Muscle of back (tissue), 11 donors: ENCODE data around the gene ATP5ME. TPM values are rescaled to one million over a fixed set of nuclear protein-coding genes. Genes with fewer than 3 reads are reported as not detected.
A peak's percentile ranks its signal among the peaks of the same experiment; 100 is the strongest.
"Not testable (repeated sequence)": the region's sequence is repeated elsewhere in the genome, so short reads cannot be mapped to it uniquely, and the experiment has no call there.

Source experiments
- DNase-seq, 3 donors: peaks; one replicate each; pipeline versions ENCODE4 v3.0.0 to v3.0.0-alpha.2; 2013
- polyA plus RNA-seq, 10 donors: library from polyadenylated mRNA; unstranded; fragments of 120-200 nt; gene quantifications; one replicate each; pipeline ENCODE4 v1.2.1, GENCODE V29; 2013; ENCODE audit not compliant: insufficient read length in 10 of 10

Gene ATP5ME
- polyA plus RNA-seq, 10 donors = 237 to 384 (median 304) TPM

- no peak for DNase-seq
Measured at GRCh38 chr4:646460-646859, 27.6 kb downstream of the ATP5ME start.

- DNase-seq = not testable (repeated sequence)
Measured at GRCh38 chr4:642366-642765, 31.7 kb downstream of the ATP5ME start.

GRCh38 chr4:637536-638280, 36.4 kb downstream of the ATP5ME start:
- DNase-seq = no peak

GRCh38 chr4:636628-637159, 37.4 kb downstream of the ATP5ME start:
- no peak for DNase-seq

GRCh38 chr4:635851-636627, 38.0 kb downstream of the ATP5ME start:
- no peak for DNase-seq

GRCh38 chr4:635066-635835, 38.8 kb downstream of the ATP5ME start:
- not testable (repeated sequence) for DNase-seq

- no peak for DNase-seq
Measured at GRCh38 chr4:634599-634985, 39.5 kb downstream of the ATP5ME start.

- no peak for DNase-seq
Measured at GRCh38 chr4:633976-634598, 40.0 kb downstream of the ATP5ME start.

- no peak for DNase-seq
Measured at GRCh38 chr4:633406-633805, 40.7 kb downstream of the ATP5ME start.

- DNase-seq = no peak
Measured at GRCh38 chr4:632926-633325, 41.1 kb downstream of the ATP5ME start.

- DNase-seq = no peak
Measured at GRCh38 chr4:632196-632790, 41.8 kb downstream of the ATP5ME start.

GRCh38 chr4:630656-631055, 43.4 kb downstream of the ATP5ME start:
- DNase-seq = no peak

GRCh38 chr4:629915-630641, 44.0 kb downstream of the ATP5ME start:
- peak in 1 of 3 donors; percentile 9 for DNase-seq

- DNase-seq = no peak
Measured at GRCh38 chr4:629636-629914, 44.5 kb downstream of the ATP5ME start.

- DNase-seq = no peak
Measured at GRCh38 chr4:628821-629635, 45.0 kb downstream of the ATP5ME start.

- no peak for DNase-seq
Measured at GRCh38 chr4:628311-628741, 45.8 kb downstream of the ATP5ME start.

GRCh38 chr4:627347-628125, 46.5 kb downstream of the ATP5ME start:
- DNase-seq = no peak

- DNase-seq = no peak
Measured at GRCh38 chr4:626201-627091, 47.6 kb downstream of the ATP5ME start.
